ENCODE results near the gene CLTC. TPM values are rescaled to one million over a fixed set of nuclear protein-coding genes. Genes with fewer than 3 reads are reported as not detected.

Gene CLTC
- total and polyA plus RNA-seq, 2 of the 13 experiments (the other 11 are each of a cell fraction or from before 2014, with no cell fraction given), result 134 to 283 TPM

- no peak for TF ChIP-seq ZNF687 (CRISPR knock-in tag; IDR thresholded peaks at IDR 0.05)
- no peak for TF ChIP-seq U2AF2 (IDR thresholded peaks at IDR 0.05; ENCODE audit: low read depth, low read length)
- TF ChIP-seq ETV6 (CRISPR knock-in tag; conservative IDR thresholded peaks at IDR 0.05), result no peak
- no peak for TF ChIP-seq FOSL1 (CRISPR knock-in tag; IDR thresholded peaks at IDR 0.05; ENCODE audit: borderline replicate concordance)
- peak; percentile 19; the same call in 1 of the 2 replicates for TF ChIP-seq SOX5 (CRISPR knock-in tag; IDR thresholded peaks at IDR 0.05; ENCODE audit: borderline replicate concordance)
- peak; percentile 92 to 94 for TF ChIP-seq MAFK (conservative IDR thresholded peaks at IDR 0.05 in 1 of 2, IDR thresholded peaks at IDR 0.05 in 1 of 2; ENCODE audit: low read length in 2 of 2)
- TF ChIP-seq SNRNP70 (IDR thresholded peaks at IDR 0.05; ENCODE audit: low read depth, low read length), result no peak
- 0 out of 4 replicates have a peak, but pooled peaks of 1 of the 2 experiments have one; percentile 29 for TF ChIP-seq EP300 (IDR thresholded peaks at IDR 0.05; ENCODE audit: low read depth in 2 of 2, low read length in 2 of 2)
- no peak for TF ChIP-seq EP300 (CRISPR knock-in tag; IDR thresholded peaks at IDR 0.05; ENCODE audit: borderline replicate concordance)
- no peak for TF ChIP-seq ATF7 (IDR thresholded peaks at IDR 0.05)
- no peak for TF ChIP-seq ATF7 (CRISPR knock-in tag; IDR thresholded peaks at IDR 0.05)
- TF ChIP-seq TMF1 (CRISPR knock-in tag; IDR thresholded peaks at IDR 0.05; ENCODE audit: low read depth), result no peak
- no peak for TF ChIP-seq RFX1 (IDR thresholded peaks at IDR 0.05)
- 0 out of 2 replicates have a peak, but pooled peaks have one; percentile 22 for TF ChIP-seq ELF3 (CRISPR knock-in tag; IDR thresholded peaks at IDR 0.05)
- TF ChIP-seq MAFF (IDR thresholded peaks at IDR 0.05; ENCODE audit: low read depth, low read length), result peak; percentile 92
- TF ChIP-seq FOXA3 (CRISPR knock-in tag; IDR thresholded peaks at IDR 0.05), result 0 out of 2 replicates have a peak, but pooled peaks have one; percentile 22
These were observed 103.9 kb downstream of the CLTC start (continued) for GRCh38 chr17:59723607-59724006.
